ENCODE data around the gene ANKUB1.

- TF ChIP-seq CTCF (IDR thresholded peaks at IDR 0.05; ENCODE audit: insufficient read depth, low read length, poor library complexity, severe bottlenecking) (no peak), EZH2phosphoT487 (conservative IDR thresholded peaks at IDR 0.05; ENCODE audit: low read length) (no peak)
These were observed 39.0 kb upstream of the ANKUB1 start for GRCh38 chr3:149831321-149831720.
